Hematopoietic multipotent progenitor cell treated with erythropoietin and hydrocortisone succinate and interleukin-3 and kit ligand, for 6 days (in vitro differentiated cells): ENCODE data around the gene RSAD2.
"Not testable (repeated sequence)": the region's sequence is repeated elsewhere in the genome, so short reads cannot be mapped to it uniquely, and the experiment has no call there.

Experiments used
- DNase-seq: peaks from one replicate; pipeline ENCODE4 v3.0.0-alpha.2; 2015

Gene RSAD2

GRCh38 chr2:6928452-6928851 lies 50.9 kb downstream of the RSAD2 start:
- DNase-seq, result no peak

- DNase-seq, result no peak
These were observed 51.7 kb downstream of the RSAD2 start for GRCh38 chr2:6929196-6929819.

GRCh38 chr2:6930923-6931647 lies 53.5 kb downstream of the RSAD2 start:
- DNase-seq, result no peak

GRCh38 chr2:6931753-6932152 lies 54.2 kb downstream of the RSAD2 start:
- no peak for DNase-seq

- no peak for DNase-seq
These were observed 54.6 kb downstream of the RSAD2 start for GRCh38 chr2:6932206-6932605.

GRCh38 chr2:6932828-6933227 lies 55.3 kb downstream of the RSAD2 start:
- DNase-seq, result no peak

GRCh38 chr2:6933911-6934310 lies 56.3 kb downstream of the RSAD2 start:
- no peak for DNase-seq

- DNase-seq, result no peak
These were observed 56.8 kb downstream of the RSAD2 start for GRCh38 chr2:6934345-6934744.

GRCh38 chr2:6934758-6935651 lies 57.4 kb downstream of the RSAD2 start:
- DNase-seq, result peak; percentile 49

GRCh38 chr2:6935652-6936020 lies 58.1 kb downstream of the RSAD2 start:
- not testable (repeated sequence) for DNase-seq

- DNase-seq, result no peak
These were observed 59.6 kb downstream of the RSAD2 start for GRCh38 chr2:6937157-6937556.

- DNase-seq, result no peak
These were observed 60.0 kb downstream of the RSAD2 start for GRCh38 chr2:6937582-6937981.

- DNase-seq, result no peak
These were observed 61.5 kb downstream of the RSAD2 start for GRCh38 chr2:6939071-6939470.

- no peak for DNase-seq
These were observed 63.2 kb downstream of the RSAD2 start for GRCh38 chr2:6940820-6941219.

GRCh38 chr2:6941299-6942046 lies 63.9 kb downstream of the RSAD2 start:
- no peak for DNase-seq

- no peak for DNase-seq
These were observed 65.3 kb downstream of the RSAD2 start for GRCh38 chr2:6942848-6943247.

- DNase-seq, result no peak
These were observed 65.9 kb downstream of the RSAD2 start for GRCh38 chr2:6943523-6943922.

- no peak for DNase-seq
These were observed 66.4 kb downstream of the RSAD2 start for GRCh38 chr2:6943971-6944370.

- DNase-seq, result no peak
These were observed 67.0 kb downstream of the RSAD2 start for GRCh38 chr2:6944555-6944954.

- DNase-seq, result no peak
These were observed 67.7 kb downstream of the RSAD2 start for GRCh38 chr2:6945087-6945813.

- DNase-seq, result no peak
These were observed 68.2 kb downstream of the RSAD2 start for GRCh38 chr2:6945821-6946220.

GRCh38 chr2:6946722-6947121 lies 69.1 kb downstream of the RSAD2 start:
- no peak for DNase-seq
